HCT116 (cell line): ENCODE measurements around the gene KIAA1755. TPM values are rescaled to one million over a fixed set of nuclear protein-coding genes. Genes with fewer than 3 reads are reported as not detected.

Experiments
- ATAC-seq: fragments of 200-7000 bp; cut with Tn5 transposase; 2 replicates; pipeline ENCODE4 v1.9.1; 2020; ENCODE audit warnings: mild to moderate bottlenecking, moderate library complexity
- BruUV-seq: library from RNA; stranded (reverse); fragments of 400-500 nt; replicated peaks from 2 replicates; lab custom pipeline; 2021; lab: Mats Ljungman, UMichigan
- CTCF ChIA-PET: fragments of 300-600 bp; sonication (Branson Sonifier 250); formaldehyde crosslinking; loops from one replicate; lab custom pipeline; 2021; ENCODE audit warnings: antibody characterized with exemption; lab: Charles Lee
- POLR2A ChIA-PET: fragments of 300-600, 350-600 bp; sonication (Branson Sonifier 250); formaldehyde crosslinking; loops from one replicate; lab custom pipeline; 2021; ENCODE audit warnings: antibody characterized with exemption; lab: Charles Lee
- RAD21 ChIA-PET, 2 experiments: fragments of 300-600 bp; sonication (Branson Sonifier 250); formaldehyde crosslinking; loops; one replicate each; lab custom pipeline; 2023; ENCODE audit warnings: low total read pairs in 2 of 2; ENCODE audit not compliant: uncharacterized antibody in 2 of 2, unreplicated experiment in 2 of 2, low non-redundant PET in 1 of 2; lab: Charles Lee
- DNase-seq: peaks from one replicate; pipeline ENCODE4 v3.0.0-alpha.2; 2010; ENCODE audit warnings: low read depth, low spot score
- H2AFZ ChIP-seq: fragments of 200-600 bp; shearing (Covaris generic), sonication (generic); 2 replicates; pipeline ENCODE4 v1.6.1; 2017; ENCODE audit warnings: low read depth, mixed run types, mixed read lengths, antibody characterized with exemption, low read length; ENCODE audit not compliant: poor library complexity, severe bottlenecking
- H3K27ac ChIP-seq: 2 replicates; pipeline ENCODE4 v1.5.1; 2012; ENCODE audit warnings: low read depth, low read length
- H3K27me3 ChIP-seq: fragments of 200-600 bp; sonication (generic); 2 replicates; pipeline ENCODE4 v1.6.1; 2016; ENCODE audit warnings: mixed run types, low read length, mixed read lengths; ENCODE audit not compliant: insufficient read depth
- H3K36me3 ChIP-seq, 2 experiments: fragments of 200-500 bp in 1 of 2; fragments of 200-600 bp in 1 of 2; sonication (Bioruptor generic) in 1 of 2; sonication (generic) in 1 of 2; 2 replicates each; pipeline versions ENCODE4 v1.5.1 to v1.6.1; 2014 to 2016; ENCODE audit warnings: low read length in 2 of 2, inconsistent platforms in 1 of 2, mixed read lengths in 1 of 2, mixed run types in 1 of 2; ENCODE audit not compliant: insufficient read depth in 2 of 2, control insufficient read depth in 1 of 2
- H3K4me1 ChIP-seq, 2 experiments: fragments of 200-600 bp in 1 of 2; sonication (generic) in 1 of 2; 2 replicates each; pipeline versions ENCODE4 v1.5.1 to v1.6.1; 2012 to 2017; ENCODE audit warnings: low read length in 2 of 2, inconsistent platforms in 1 of 2, mild to moderate bottlenecking in 1 of 2, mixed read lengths in 1 of 2, mixed run types in 1 of 2, moderate library complexity in 1 of 2; ENCODE audit not compliant: insufficient read depth in 2 of 2, control insufficient read depth in 1 of 2
- H3K4me2 ChIP-seq: fragments of 200-600 bp; sonication (generic); 2 replicates; pipeline ENCODE4 v1.6.1; 2017; ENCODE audit warnings: mixed run types, low read length, mixed read lengths
- H3K4me3 ChIP-seq, 2 experiments: fragments of 200-600 bp in 1 of 2; sonication (generic) in 1 of 2; replicated peaks in 1 of 2; 2 replicates each; pipeline ENCODE4 v1.5.1; 2011 to 2016; ENCODE audit warnings: low read length in 2 of 2, control low read depth in 1 of 2, low read depth in 1 of 2, mild to moderate bottlenecking in 1 of 2, mixed read lengths in 1 of 2, mixed run types in 1 of 2
- H3K79me2 ChIP-seq: fragments of 200-600 bp; sonication (generic); 2 replicates; pipeline ENCODE4 v1.6.1; 2017; ENCODE audit warnings: mild to moderate bottlenecking, mixed run types, low read length, moderate library complexity, mixed read lengths; ENCODE audit not compliant: insufficient read depth
- H3K9ac ChIP-seq: fragments of 200-600 bp; sonication (generic); 2 replicates; pipeline ENCODE4 v1.6.1; 2016; ENCODE audit warnings: low read length, mixed read lengths
- H3K9me2 ChIP-seq: fragments of 200-600 bp; sonication (generic), shearing (Covaris generic); 2 replicates; pipeline ENCODE4 v1.6.1; 2017; ENCODE audit warnings: mixed run types, mild to moderate bottlenecking, moderate library complexity; ENCODE audit not compliant: insufficient read depth
- H3K9me3 ChIP-seq, 2 experiments: fragments of 200-500 bp in 1 of 2; fragments of 200-600 bp in 1 of 2; sonication (Bioruptor generic) in 1 of 2; sonication (generic) in 1 of 2; 2 replicates each; pipeline ENCODE4 v1.6.1; 2014 to 2017; ENCODE audit warnings: low read length in 2 of 2, mixed read lengths in 2 of 2, inconsistent platforms in 1 of 2, low read depth in 1 of 2, mild to moderate bottlenecking in 1 of 2, mixed run types in 1 of 2, moderate library complexity in 1 of 2; ENCODE audit not compliant: control insufficient read depth in 1 of 2, insufficient read depth in 1 of 2
- H4K20me1 ChIP-seq: fragments of 200-600 bp; sonication (generic), shearing (Covaris generic); 2 replicates; pipeline ENCODE4 v1.6.1; 2017; ENCODE audit warnings: mixed run types, mild to moderate bottlenecking, moderate library complexity; ENCODE audit not compliant: insufficient read depth
- ATF3 ChIP-seq: IDR thresholded peaks from 2 replicates; pipeline ENCODE4 v1.6.1; 2012
- CBX3 ChIP-seq: IDR thresholded peaks from 2 replicates; pipeline ENCODE4 v1.6.1; 2012; ENCODE audit warnings: low read depth
- EGR1 ChIP-seq: IDR thresholded peaks from 2 replicates; pipeline ENCODE4 v1.6.1; 2012; ENCODE audit warnings: low read depth
- ELF1 ChIP-seq: IDR thresholded peaks from 2 replicates; pipeline ENCODE4 v1.6.1; 2012; ENCODE audit warnings: low read depth, borderline replicate concordance
- EZH2 ChIP-seq: fragments of 200-600 bp; sonication (generic); IDR thresholded peaks from 2 replicates; pipeline ENCODE4 v1.6.1; 2017; ENCODE audit warnings: antibody characterized with exemption, mixed run types
- EZH2phosphoT487 ChIP-seq: fragments of 200-600 bp; IDR thresholded peaks from 2 replicates; pipeline ENCODE4 v1.6.1; 2018; ENCODE audit warnings: antibody characterized with exemption, borderline replicate concordance
- FOSL1 ChIP-seq: IDR thresholded peaks from 2 replicates; pipeline ENCODE4 v1.6.1; 2012; ENCODE audit warnings: low read depth
- JUND ChIP-seq: IDR thresholded peaks from 2 replicates; pipeline ENCODE4 v1.6.1; 2012
- MAX ChIP-seq: IDR thresholded peaks from 2 replicates; pipeline ENCODE4 v1.6.1; 2012
- POLR2A ChIP-seq: IDR thresholded peaks from 2 replicates; pipeline ENCODE4 v1.7.0; 2011; ENCODE audit warnings: borderline replicate concordance; ENCODE audit not compliant: insufficient read depth, insufficient read length; ENCODE audit errors: extremely low read depth
- POLR2AphosphoS5 ChIP-seq: IDR thresholded peaks from 2 replicates; pipeline ENCODE4 v1.6.1; 2011; ENCODE audit warnings: mild to moderate bottlenecking, low read depth, low read length, moderate library complexity
- RAD21 ChIP-seq: IDR thresholded peaks from 2 replicates; pipeline ENCODE4 v1.6.1; 2012; ENCODE audit warnings: low read depth, mild to moderate bottlenecking
- REST ChIP-seq: IDR thresholded peaks from 2 replicates; pipeline ENCODE4 v1.6.1; 2012; ENCODE audit warnings: low read depth
- SIN3A ChIP-seq: IDR thresholded peaks from 2 replicates; pipeline ENCODE4 v1.6.1; 2012; ENCODE audit warnings: low read depth
- SP1 ChIP-seq: IDR thresholded peaks from 2 replicates; pipeline ENCODE4 v1.6.1; 2012; ENCODE audit warnings: low read depth
- SRF ChIP-seq: IDR thresholded peaks from 2 replicates; pipeline ENCODE4 v1.6.1; 2012; ENCODE audit warnings: low read depth
- YY1 ChIP-seq: IDR thresholded peaks from 2 replicates; pipeline ENCODE4 v1.6.1; 2011; ENCODE audit warnings: low read length, low read depth, moderate library complexity, mild to moderate bottlenecking; ENCODE audit not compliant: insufficient replicate concordance; ENCODE audit errors: extremely low read depth
- ZFX ChIP-seq: fragments of 450-650 bp; IDR thresholded peaks from 2 replicates; pipeline ENCODE4 v1.6.1; 2017
- ZNF274 ChIP-seq: fragments of 200-500 bp; sonication (Bioruptor generic); IDR thresholded peaks from 2 replicates; pipeline ENCODE4 v1.6.1; 2014; ENCODE audit warnings: mild to moderate bottlenecking, low read depth, low read length, inconsistent platforms
- intact Hi-C: fragments of 100-400 bp; cut with micrococcal nuclease; formaldehyde crosslinking; loops from 2 replicates; pipeline ENCODE4 v1.10.0; 2022
- total RNA-seq: library from RNA; stranded (reverse); gene quantifications from one replicate; pipeline ENCODE4 v1.2.1, GENCODE V29; 2021; ENCODE audit not compliant: unreplicated experiment

Gene KIAA1755
- total RNA-seq, 1 experiment from 2014 or later = not detected

GRCh38 chr20:38247166-38247509 is 13.4 kb downstream of the KIAA1755 start:
- no peaks in the 10 kb centered on the region for H4K20me1 ChIP-seq
- no peak for TF ChIP-seq SIN3A
- TF ChIP-seq RAD21 = no peak
- no peak for TF ChIP-seq JUND
- TF ChIP-seq, all 23 proteins: peak for 0
- Histone ChIP-seq H3K4me2 (no peak overlapping the region), H3K9me3 (peaks cover 5 to 19% of the 10 kb centered on the region in 2 experiments; a peak in 2 of 4 replicates), H3K4me3 (no peak overlapping the region), H3K4me1 (no peaks in the 10 kb centered on the region), H3K36me3 (no peaks in the 10 kb centered on the region), H2AFZ (no peak overlapping the region), H3K27me3 (no peaks in the 10 kb centered on the region), H3K27ac (no peak overlapping the region), H3K9ac (no peak overlapping the region), H3K79me2 (no peaks in the 10 kb centered on the region), H3K9me2 (no peaks in the 10 kb centered on the region)
- ChIA-PET CTCF (no interaction called here), POLR2A (no interaction called here), RAD21 (no interaction called here)
- intact Hi-C loops = no loop called here
- BruUV-seq = no TSS peak
- DNase-seq = no peak
- ATAC-seq = no peak

- no peak for TF ChIP-seq ATF3
- no peak for TF ChIP-seq SIN3A
- no peak for TF ChIP-seq SP1
- TF ChIP-seq RAD21 = no peak
- no peak for TF ChIP-seq EZH2
- no peak for TF ChIP-seq EGR1
- TF ChIP-seq CBX3 = no peak
- TF ChIP-seq ELF1 = no peak
- no peak for TF ChIP-seq ZNF274
- TF ChIP-seq YY1 = no peak
- no peak for TF ChIP-seq EZH2phosphoT487
- TF ChIP-seq MAX = no peak
- no peak for TF ChIP-seq ZFX
- no peak for TF ChIP-seq SRF
- TF ChIP-seq POLR2A = no peak
- TF ChIP-seq POLR2AphosphoS5 = no peak
- no peak for TF ChIP-seq FOSL1
- TF ChIP-seq REST = no peak
- H4K20me1 ChIP-seq = no peaks in the 10 kb centered on the region
- RAD21 ChIA-PET = no interaction called here
- POLR2A ChIA-PET = no interaction called here
- BruUV-seq = no TSS peak
- no peak for ATAC-seq
- no peak for DNase-seq
- no peaks in the 10 kb centered on the region for H3K79me2 ChIP-seq
- no peaks in the 10 kb centered on the region for H3K9me2 ChIP-seq
- no peak overlapping the region for H3K4me2 ChIP-seq
- H3K27me3 ChIP-seq = no peaks in the 10 kb centered on the region
- intact Hi-C loops = no loop called here
- no peak overlapping the region for H3K9ac ChIP-seq
- no peak overlapping the region for H3K4me3 ChIP-seq
- CTCF ChIA-PET = no interaction called here
- H3K36me3 ChIP-seq = no peaks in the 10 kb centered on the region
- no peaks in the 10 kb centered on the region for H3K4me1 ChIP-seq
- no peak overlapping the region for H2AFZ ChIP-seq
- no peak overlapping the region for H3K27ac ChIP-seq
- peaks cover 11 to 24% of the 10 kb centered on the region in 2 experiments; a peak in 2 of 4 replicates for H3K9me3 ChIP-seq
Measured at GRCh38 chr20:38246357-38247165, 14.0 kb downstream of the KIAA1755 start.
